KOPT-K1 (cell line): ENCODE measurements around the gene RFPL3.

ENCODE experiments used
- H3K27ac ChIP-seq: fragments of 200-600 bp; sonication (generic); 2 replicates; pipeline ENCODE4 v1.5.1; 2016; ENCODE audit warnings: antibody characterized with exemption, mild to moderate bottlenecking, low read depth, low read length; ENCODE audit not compliant: poor library complexity, severe bottlenecking
- H3K36me3 ChIP-seq: fragments of 200-600 bp; sonication (generic); 2 replicates; pipeline ENCODE4 v1.5.1; 2017; ENCODE audit warnings: antibody characterized with exemption, mild to moderate bottlenecking, low read length, moderate library complexity; ENCODE audit not compliant: insufficient read depth
- H3K9me3 ChIP-seq: fragments of 200-600 bp; sonication (generic); 2 replicates; pipeline ENCODE4 v1.5.1; 2017; ENCODE audit warnings: antibody characterized with exemption, low read length, mild to moderate bottlenecking; ENCODE audit not compliant: insufficient read depth, poor library complexity, severe bottlenecking

RFPL3 gene

GRCh38 chr22:32325811-32326237 is 31.8 kb upstream of the RFPL3 start:
- H3K9me3 ChIP-seq = no peaks in the 10 kb centered on the region
- no peak overlapping the region for H3K27ac ChIP-seq
- no peaks in the 10 kb centered on the region for H3K36me3 ChIP-seq

DNA sequence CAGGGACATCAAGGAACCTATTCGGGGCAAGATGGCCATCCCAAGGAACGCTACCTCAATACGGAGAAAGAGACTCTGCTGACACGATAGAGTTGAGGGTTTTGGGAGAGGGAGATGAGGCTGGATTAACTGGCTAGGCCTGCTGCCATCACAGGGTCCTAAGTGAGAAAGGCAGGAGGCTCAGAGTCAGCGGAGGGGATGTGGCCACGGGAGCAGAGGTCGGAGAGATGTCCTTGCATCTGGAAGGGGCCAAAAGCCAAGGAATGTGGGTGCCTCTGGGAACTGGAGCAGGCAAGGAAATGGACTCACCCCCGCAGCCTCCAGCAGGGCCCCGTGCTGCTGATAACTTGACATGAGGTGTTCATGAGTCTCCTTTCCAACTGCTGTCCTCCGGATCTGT is 31.0 kb upstream of the RFPL3 start:
- Histone ChIP-seq H3K27ac (no peak overlapping the region), H3K9me3 (no peaks in the 10 kb centered on the region)

GRCh38 chr22:32327066-32327465 is 30.6 kb upstream of the RFPL3 start:
- H3K9me3 ChIP-seq = no peaks in the 10 kb centered on the region
- H3K36me3 ChIP-seq = no peaks in the 10 kb centered on the region
- H3K27ac ChIP-seq = no peak overlapping the region

More for the DNA sequence above, 31.0 kb upstream of the RFPL3 start:
- no peaks in the 10 kb centered on the region for H3K36me3 ChIP-seq

DNA sequence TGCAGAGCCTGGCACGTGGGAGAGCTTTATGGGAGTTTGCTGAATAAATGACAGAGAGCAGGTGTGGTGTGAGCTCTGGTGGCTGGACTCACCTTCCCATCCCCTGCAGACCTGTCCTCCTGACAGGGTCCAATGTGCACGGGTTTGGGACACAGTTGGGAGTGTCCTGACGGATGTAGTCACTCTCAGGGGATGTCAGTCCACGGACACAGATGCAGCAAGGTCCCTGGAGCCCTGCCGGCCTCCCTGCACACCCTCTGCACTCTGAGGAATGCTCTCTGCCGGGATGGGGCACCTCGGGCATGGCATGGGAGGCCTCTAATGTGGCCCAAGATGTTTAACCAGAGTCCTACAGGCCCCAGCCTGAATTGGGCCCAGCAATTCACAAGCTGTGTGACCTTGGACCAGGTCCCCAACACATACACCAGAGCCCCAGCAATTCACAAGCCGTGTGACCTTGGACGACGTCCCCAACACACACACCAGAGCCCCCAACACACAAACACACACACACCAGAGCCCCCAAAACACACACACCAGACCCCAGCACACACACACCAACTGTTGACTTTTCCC is 30.0 kb upstream of the RFPL3 start:
- no peak overlapping the region for H3K27ac ChIP-seq
- H3K36me3 ChIP-seq = no peaks in the 10 kb centered on the region
- no peaks in the 10 kb centered on the region for H3K9me3 ChIP-seq

GRCh38 chr22:32328306-32329201 is 29.1 kb upstream of the RFPL3 start:
- no peak overlapping the region for H3K27ac ChIP-seq

GRCh38 chr22:32329202-32329645 is 28.4 kb upstream of the RFPL3 start:
- no peaks in the 10 kb centered on the region for H3K9me3 ChIP-seq
- no peaks in the 10 kb centered on the region for H3K36me3 ChIP-seq
- no peak overlapping the region for H3K27ac ChIP-seq

More at GRCh38 chr22:32328306-32329201, 29.1 kb upstream of the RFPL3 start:
- no peaks in the 10 kb centered on the region for H3K36me3 ChIP-seq
- H3K9me3 ChIP-seq = no peaks in the 10 kb centered on the region

- H3K36me3 ChIP-seq = no peaks in the 10 kb centered on the region
- no peaks in the 10 kb centered on the region for H3K9me3 ChIP-seq
- no peak overlapping the region for H3K27ac ChIP-seq
Measured at GRCh38 chr22:32331236-32331917, 26.3 kb upstream of the RFPL3 start.

GRCh38 chr22:32331918-32332725 is 25.5 kb upstream of the RFPL3 start:
- no peaks in the 10 kb centered on the region for H3K36me3 ChIP-seq
- no peaks in the 10 kb centered on the region for H3K9me3 ChIP-seq
- H3K27ac ChIP-seq = no peak overlapping the region

GRCh38 chr22:32333141-32333768 is 24.4 kb upstream of the RFPL3 start:
- Histone ChIP-seq H3K36me3 (no peaks in the 10 kb centered on the region), H3K27ac (no peak overlapping the region), H3K9me3 (no peaks in the 10 kb centered on the region)

DNA sequence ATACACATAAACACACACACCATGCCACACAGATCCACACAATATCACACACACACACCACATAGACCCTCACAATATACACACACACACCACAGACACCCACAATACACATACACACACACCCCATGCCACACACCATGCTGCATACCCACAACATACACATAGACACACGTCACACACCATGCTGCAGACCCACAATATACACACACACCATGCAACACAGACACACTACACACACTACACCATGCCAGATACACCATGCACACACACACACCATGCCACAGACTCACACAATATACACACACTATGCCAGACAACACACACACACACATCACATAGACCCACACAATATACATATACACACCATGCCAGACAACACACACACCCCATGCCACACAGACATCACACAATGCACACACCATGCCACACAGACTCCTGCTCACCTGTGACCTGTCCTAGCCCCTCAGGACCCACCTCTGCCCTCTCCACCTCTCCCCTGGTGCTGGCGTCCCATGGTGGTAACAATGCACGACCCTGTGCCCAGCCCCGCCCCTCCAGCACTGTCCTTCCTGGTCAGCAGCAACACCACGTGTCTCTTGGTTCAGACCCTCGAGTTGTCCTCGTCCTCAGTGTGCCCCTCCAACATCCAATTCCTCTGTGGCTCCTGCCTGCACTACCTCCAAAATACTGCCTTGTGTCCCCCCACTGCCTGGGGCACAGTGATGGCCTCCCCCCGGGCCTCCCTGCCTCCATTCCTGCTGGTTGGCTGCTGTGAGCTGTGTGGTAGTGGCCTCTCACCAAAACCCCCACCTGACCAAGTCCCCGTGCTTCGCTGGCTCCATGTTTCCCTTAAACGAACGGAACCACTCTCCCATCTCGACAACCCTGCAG is 23.7 kb upstream of the RFPL3 start:
- Histone ChIP-seq H3K27ac (no peak overlapping the region), H3K36me3 (no peaks in the 10 kb centered on the region)

DNA sequence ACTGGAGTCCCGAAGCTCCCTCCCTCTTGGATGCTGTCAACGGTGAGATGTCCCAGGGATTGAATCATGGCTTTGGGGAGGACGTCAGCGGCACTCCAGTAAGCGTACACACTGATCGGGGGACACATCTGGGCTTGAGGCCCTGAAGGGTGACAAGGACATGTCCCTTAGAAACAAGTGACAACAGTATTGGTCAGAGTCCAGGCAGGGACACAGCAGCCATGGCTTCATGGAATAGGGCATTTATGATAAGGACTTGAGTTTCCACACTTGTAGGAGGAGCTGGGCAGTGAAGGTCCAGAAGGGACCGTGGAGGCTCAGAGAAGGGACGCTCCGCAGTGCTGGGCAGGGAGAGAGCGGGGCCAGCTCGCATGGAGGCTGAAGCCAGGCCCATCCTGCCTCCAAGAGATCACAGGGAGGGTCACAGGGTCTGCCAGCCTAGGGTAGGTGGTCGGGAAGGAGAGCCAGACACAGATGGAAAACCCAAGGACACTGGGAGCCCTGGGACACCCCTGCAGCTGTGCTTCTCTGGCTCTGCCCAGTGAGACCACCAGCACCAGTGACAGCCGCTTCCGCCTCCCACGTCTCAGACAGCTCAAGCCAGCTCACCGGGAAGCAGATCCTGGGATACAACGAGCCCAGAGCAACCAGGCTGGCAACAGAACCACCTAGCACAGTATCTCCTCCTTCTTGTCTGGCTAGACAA is 22.9 kb upstream of the RFPL3 start:
- no peaks in the 10 kb centered on the region for H3K36me3 ChIP-seq
- H3K9me3 ChIP-seq = no peaks in the 10 kb centered on the region
- no peak overlapping the region for H3K27ac ChIP-seq

More for the DNA sequence above, 23.7 kb upstream of the RFPL3 start:
- H3K9me3 ChIP-seq = no peaks in the 10 kb centered on the region

DNA sequence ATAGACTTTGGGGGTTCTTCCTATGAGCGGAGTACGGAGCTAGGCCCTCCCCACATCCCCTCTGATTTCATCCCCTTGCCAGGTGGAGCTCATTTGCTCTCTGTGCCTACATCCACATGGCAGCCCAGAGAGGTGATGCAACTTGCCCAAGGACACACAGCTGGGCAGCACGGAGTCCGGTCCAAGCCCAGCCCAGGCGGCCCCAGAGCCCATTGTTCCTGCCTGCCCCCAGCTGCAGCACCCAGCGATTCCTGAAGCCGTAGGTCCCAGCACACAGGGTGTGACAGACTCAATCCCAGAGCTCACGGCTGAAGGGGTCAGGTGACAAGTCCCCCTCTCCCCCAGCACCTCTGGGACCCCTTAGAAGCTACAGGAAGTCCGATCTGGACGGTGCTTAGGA is 22.2 kb upstream of the RFPL3 start:
- Histone ChIP-seq H3K27ac (no peak overlapping the region), H3K36me3 (no peaks in the 10 kb centered on the region), H3K9me3 (no peaks in the 10 kb centered on the region)

GRCh38 chr22:32336121-32336603 is 21.5 kb upstream of the RFPL3 start:
- Histone ChIP-seq H3K27ac (no peak overlapping the region), H3K9me3 (no peaks in the 10 kb centered on the region), H3K36me3 (no peaks in the 10 kb centered on the region)
